ENCODE measurements around the gene U2AF1L4.

The U2AF1L4 gene

DNA sequence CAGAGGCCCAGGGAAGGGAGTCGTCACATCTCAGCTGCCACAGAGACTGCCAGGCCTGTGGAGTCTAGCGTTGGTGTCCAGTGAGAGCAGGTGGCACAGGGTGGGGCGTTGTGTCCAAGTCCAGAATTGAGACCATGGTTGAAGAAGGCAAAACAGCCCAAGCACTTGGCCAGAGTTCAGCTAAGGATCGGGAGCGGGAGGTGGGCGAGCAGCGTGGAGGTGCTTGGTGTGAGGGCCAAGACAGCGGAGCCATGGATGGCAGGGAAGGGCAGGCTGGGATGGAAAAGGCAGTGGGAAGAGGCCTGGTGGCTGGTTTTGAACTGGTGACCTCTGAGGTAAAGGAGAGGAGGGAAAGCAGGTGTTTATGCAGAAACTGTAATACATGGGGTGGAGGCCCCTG is 10.9 kb downstream of the U2AF1L4 start:
- TF ChIP-seq, protein P1, sequence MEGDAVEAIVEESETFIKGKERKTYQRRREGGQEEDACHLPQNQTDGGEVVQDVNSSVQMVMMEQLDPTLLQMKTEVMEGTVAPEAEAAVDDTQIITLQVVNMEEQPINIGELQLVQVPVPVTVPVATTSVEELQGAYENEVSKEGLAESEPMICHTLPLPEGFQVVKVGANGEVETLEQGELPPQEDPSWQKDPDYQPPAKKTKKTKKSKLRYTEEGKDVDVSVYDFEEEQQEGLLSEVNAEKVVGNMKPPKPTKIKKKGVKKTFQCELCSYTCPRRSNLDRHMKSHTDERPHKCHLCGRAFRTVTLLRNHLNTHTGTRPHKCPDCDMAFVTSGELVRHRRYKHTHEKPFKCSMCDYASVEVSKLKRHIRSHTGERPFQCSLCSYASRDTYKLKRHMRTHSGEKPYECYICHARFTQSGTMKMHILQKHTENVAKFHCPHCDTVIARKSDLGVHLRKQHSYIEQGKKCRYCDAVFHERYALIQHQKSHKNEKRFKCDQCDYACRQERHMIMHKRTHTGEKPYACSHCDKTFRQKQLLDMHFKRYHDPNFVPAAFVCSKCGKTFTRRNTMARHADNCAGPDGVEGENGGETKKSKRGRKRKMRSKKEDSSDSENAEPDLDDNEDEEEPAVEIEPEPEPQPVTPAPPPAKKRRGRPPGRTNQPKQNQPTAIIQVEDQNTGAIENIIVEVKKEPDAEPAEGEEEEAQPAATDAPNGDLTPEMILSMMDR (conservative IDR thresholded peaks at IDR 0.05; ENCODE audit: low read length) = no peak
- no peak for TF ChIP-seq EZH2phosphoT487 (IDR thresholded peaks at IDR 0.05; ENCODE audit: borderline replicate concordance)
- Histone ChIP-seq H3K4me3 (ENCODE audit: low read length, poor library complexity, severe bottlenecking) (no peak overlapping the region), H3K9me3 (ENCODE audit: insufficient read depth, low read depth, low read length) (no peaks in the 10 kb centered on the region), H3K4me2 (ENCODE audit: low read depth, low read length, poor library complexity, severe bottlenecking) (no peak overlapping the region), H3K27me3 (ENCODE audit: insufficient read depth, low read length, poor library complexity, severe bottlenecking) (no peaks in the 10 kb centered on the region), H2AFZ (ENCODE audit: low read length) (no peak overlapping the region), H3K36me3 (ENCODE audit: insufficient read depth, low read length) (peaks cover 42% of the 10 kb centered on the region; the same call in 1 of the 2 replicates), H3F3A (ENCODE audit: low read depth) (no peaks in the 10 kb centered on the region), H3K9me2 (replicated peaks; ENCODE audit: low read depth, low read length) (no peaks in the 10 kb centered on the region), H3K4me1 (ENCODE audit: insufficient read depth, low read length, poor library complexity, severe bottlenecking) (no peaks in the 10 kb centered on the region), H4K20me1 (ENCODE audit: insufficient read depth, low read length, poor library complexity, severe bottlenecking) (no peaks in the 10 kb centered on the region), H3K79me2 (ENCODE audit: insufficient read depth, low read length) (no peaks in the 10 kb centered on the region), H3K9ac (ENCODE audit: low read depth, low read length, poor library complexity, severe bottlenecking) (no peak overlapping the region)

DNA sequence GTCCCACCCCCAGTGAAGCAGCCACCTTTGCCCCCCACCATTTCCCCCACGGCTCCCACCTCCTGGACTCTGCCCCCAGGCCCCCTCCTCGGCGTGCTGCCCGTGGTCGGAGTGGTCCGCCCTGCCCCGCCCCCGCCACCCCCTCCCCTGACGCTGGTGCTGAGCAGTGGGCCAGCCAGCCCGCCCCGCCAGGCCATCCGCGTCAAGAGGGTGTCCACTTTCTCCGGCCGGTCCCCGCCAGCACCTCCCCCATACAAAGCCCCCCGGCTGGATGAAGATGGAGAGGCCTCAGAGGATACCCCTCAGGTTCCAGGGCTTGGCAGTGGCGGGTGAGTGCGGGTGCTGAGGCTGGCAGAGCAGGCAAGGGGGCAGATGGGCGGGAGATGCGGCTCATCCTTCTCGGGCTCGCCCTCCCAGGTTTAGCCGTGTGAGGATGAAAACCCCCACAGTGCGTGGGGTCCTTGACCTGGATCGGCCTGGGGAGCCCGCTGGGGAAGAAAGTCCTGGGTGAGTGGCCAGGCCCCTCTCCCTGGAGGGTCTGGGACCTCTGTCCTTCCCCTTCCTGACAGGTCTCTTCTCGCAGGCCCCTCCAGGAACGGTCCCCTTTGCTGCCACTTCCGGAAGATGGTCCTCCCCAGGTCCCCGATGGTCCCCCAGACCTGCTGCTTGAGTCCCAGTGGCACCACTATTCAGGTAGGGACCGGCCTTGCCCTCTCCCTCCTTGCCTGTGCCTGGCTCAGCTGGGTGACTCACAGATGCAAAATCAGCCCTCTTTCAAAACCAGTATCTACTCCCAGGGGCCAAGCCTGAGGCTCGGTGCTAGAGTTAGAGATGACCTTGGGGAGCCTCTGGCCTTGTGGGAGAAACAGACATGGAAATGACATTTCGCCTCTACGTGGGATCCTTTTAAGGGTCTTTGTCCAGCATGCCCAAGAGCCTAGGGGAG is 11.8 kb downstream of the U2AF1L4 start:
- Histone ChIP-seq H3K9me2 (replicated peaks; ENCODE audit: low read depth, low read length) (no peaks in the 10 kb centered on the region), H3K36me3 (ENCODE audit: insufficient read depth, low read length) (peaks cover 45% of the 10 kb centered on the region; the same call in 1 of the 2 replicates), H3K4me2 (ENCODE audit: low read depth, low read length, poor library complexity, severe bottlenecking) (no peak overlapping the region), H3K9ac (ENCODE audit: low read depth, low read length, poor library complexity, severe bottlenecking) (no peak overlapping the region), H3K9me3 (ENCODE audit: insufficient read depth, low read depth, low read length) (no peaks in the 10 kb centered on the region), H3K27me3 (ENCODE audit: insufficient read depth, low read length, poor library complexity, severe bottlenecking) (no peaks in the 10 kb centered on the region), H2AFZ (ENCODE audit: low read length) (no peak overlapping the region), H3K79me2 (ENCODE audit: insufficient read depth, low read length) (no peaks in the 10 kb centered on the region), H3K4me1 (ENCODE audit: insufficient read depth, low read length, poor library complexity, severe bottlenecking) (no peaks in the 10 kb centered on the region), H3K4me3 (ENCODE audit: low read length, poor library complexity, severe bottlenecking) (no peak overlapping the region), H3F3A (ENCODE audit: low read depth) (no peaks in the 10 kb centered on the region), H4K20me1 (ENCODE audit: insufficient read depth, low read length, poor library complexity, severe bottlenecking) (no peaks in the 10 kb centered on the region)
- TF ChIP-seq, protein P1 (conservative IDR thresholded peaks at IDR 0.05; ENCODE audit: low read length) = no peak

DNA sequence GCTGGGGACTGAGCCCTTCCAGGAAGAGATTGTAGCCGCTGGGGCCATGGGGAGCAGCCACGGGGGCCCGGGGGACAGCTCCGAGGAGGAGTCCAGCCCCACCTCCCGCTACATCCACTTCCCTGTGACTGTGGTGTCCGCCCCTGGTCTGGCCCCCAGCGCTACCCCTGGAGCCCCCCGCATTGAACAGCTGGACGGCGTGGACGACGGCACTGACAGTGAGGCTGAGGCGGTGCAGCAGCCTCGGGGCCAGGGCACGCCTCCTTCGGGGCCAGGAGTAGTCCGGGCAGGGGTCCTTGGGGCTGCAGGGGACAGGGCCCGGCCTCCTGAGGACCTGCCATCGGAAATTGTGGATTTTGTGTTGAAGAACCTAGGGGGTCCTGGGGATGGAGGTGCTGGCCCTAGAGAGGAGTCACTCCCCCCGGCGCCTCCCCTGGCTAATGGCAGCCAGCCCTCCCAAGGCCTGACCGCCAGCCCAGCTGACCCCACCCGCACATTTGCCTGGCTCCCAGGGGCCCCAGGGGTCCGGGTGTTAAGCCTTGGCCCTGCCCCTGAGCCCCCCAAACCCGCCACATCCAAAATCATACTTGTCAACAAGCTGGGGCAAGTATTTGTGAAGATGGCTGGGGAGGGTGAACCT is 12.6 kb downstream of the U2AF1L4 start:
- Histone ChIP-seq H3K9me2 (replicated peaks; ENCODE audit: low read depth, low read length) (no peaks in the 10 kb centered on the region), H3K79me2 (ENCODE audit: insufficient read depth, low read length) (no peaks in the 10 kb centered on the region), H3K27me3 (ENCODE audit: insufficient read depth, low read length, poor library complexity, severe bottlenecking) (no peaks in the 10 kb centered on the region), H3K4me3 (ENCODE audit: low read length, poor library complexity, severe bottlenecking) (no peak overlapping the region), H2AFZ (ENCODE audit: low read length) (no peak overlapping the region), H3K4me1 (ENCODE audit: insufficient read depth, low read length, poor library complexity, severe bottlenecking) (no peaks in the 10 kb centered on the region), H3F3A (ENCODE audit: low read depth) (no peaks in the 10 kb centered on the region), H3K9ac (ENCODE audit: low read depth, low read length, poor library complexity, severe bottlenecking) (no peak overlapping the region), H3K36me3 (ENCODE audit: insufficient read depth, low read length) (peaks cover 45% of the 10 kb centered on the region; the same call in 1 of the 2 replicates), H3K9me3 (ENCODE audit: insufficient read depth, low read depth, low read length) (no peaks in the 10 kb centered on the region), H3K4me2 (ENCODE audit: low read depth, low read length, poor library complexity, severe bottlenecking) (no peak overlapping the region), H4K20me1 (ENCODE audit: insufficient read depth, low read length, poor library complexity, severe bottlenecking) (no peaks in the 10 kb centered on the region)
- TF ChIP-seq, protein P1 (conservative IDR thresholded peaks at IDR 0.05; ENCODE audit: low read length) = no peak
- no peak for TF ChIP-seq EZH2phosphoT487 (IDR thresholded peaks at IDR 0.05; ENCODE audit: borderline replicate concordance)

Data from Loucy (cell line).